A549 (cell line): ENCODE results near the gene IL11RA. TPM values are rescaled to one million over a fixed set of nuclear protein-coding genes. Genes with fewer than 3 reads are reported as not detected.
A peak's percentile ranks its signal among the peaks of the same experiment; 100 is the strongest.

Experiments
- ATAC-seq, 2 experiments: fragments of 200-7000 bp in 1 of 2; fragments of >200 bp in 1 of 2; cut with Nextera tagmentation in 1 of 2; cut with Tn5 transposase in 1 of 2; 3 replicates each; pipeline versions ENCODE4 v1.8.0 to v1.9.1; 2018 to 2020; ENCODE audit warnings: mild to moderate bottlenecking in 1 of 2, moderate library complexity in 1 of 2
- CTCF ChIA-PET: fragments of 300-600 bp; sonication (Branson Sonifier 250); formaldehyde crosslinking; extraction: SDS; loops from one replicate; lab custom pipeline; 2021; ENCODE audit warnings: antibody characterized with exemption, inconsistent platforms; lab: Yijun Ruan, JAX
- POLR2A ChIA-PET: fragments of 350-600 bp; formaldehyde crosslinking; extraction: SDS; loops from one replicate; lab custom pipeline; 2021; ENCODE audit warnings: antibody characterized with exemption, inconsistent platforms; lab: Yijun Ruan, JAX
- DNase-seq, 2 experiments: peaks; one replicate each; pipeline versions ENCODE4 v3.0.0 to v3.0.0-alpha.2; 2011 to 2016; ENCODE audit warnings: low read depth in 1 of 2, low spot score in 1 of 2
- FAIRE-seq: peaks from 2 replicates; lab custom pipeline; 2011; peaks lifted over from hg19 to GRCh38; lab: Jason Lieb, UNC
- H3K27ac ChIP-seq, 2 experiments: fragments of >200 bp; sonication (Bioruptor Twin); formaldehyde crosslinking; 3 replicates each; pipeline ENCODE4 v1.5.1; 2016 to 2017
- H3K4me1 ChIP-seq: fragments of >200 bp; sonication (Bioruptor Twin); formaldehyde crosslinking; 3 replicates; pipeline ENCODE4 v1.6.1; 2016
- H3K4me2 ChIP-seq: fragments of >200 bp; sonication (Bioruptor Twin); formaldehyde crosslinking; 3 replicates; pipeline ENCODE4 v1.6.1; 2016
- H3K4me3 ChIP-seq: fragments of >200 bp; sonication (Bioruptor Twin); formaldehyde crosslinking; 3 replicates; pipeline ENCODE4 v1.5.1; 2016
- H3K9me3 ChIP-seq: fragments of >200 bp; sonication (Bioruptor Twin); formaldehyde crosslinking; 3 replicates; pipeline ENCODE4 v1.6.1; 2016
- BCL3 ChIP-seq: fragments of >200 bp; sonication (Bioruptor Twin); formaldehyde crosslinking; IDR thresholded peaks from 3 replicates; pipeline ENCODE4 v1.6.1; 2016
- BHLHE40 ChIP-seq: IDR thresholded peaks from 2 replicates; pipeline ENCODE4 v1.6.1; 2012; ENCODE audit warnings: low read depth, low read length, inconsistent platforms
- CBX2 ChIP-seq: fragments of 200-600 bp; sonication (generic); IDR thresholded peaks from 2 replicates; pipeline ENCODE4 v1.6.1; 2016; ENCODE audit warnings: low read depth, mild to moderate bottlenecking, borderline replicate concordance
- CBX8 ChIP-seq: fragments of 200-600 bp; sonication (generic); IDR thresholded peaks from 2 replicates; pipeline ENCODE4 v1.6.1; 2016
- CEBPB ChIP-seq, 2 experiments: fragments of >200 bp in 1 of 2; sonication (Bioruptor Twin) in 1 of 2; formaldehyde crosslinking in 1 of 2; IDR thresholded peaks; 2 replicates each; pipeline ENCODE4 v1.6.1; 2012 to 2016
- ESRRA ChIP-seq: fragments of 150-350 bp; IDR thresholded peaks from 2 replicates; pipeline ENCODE4 v1.6.1; 2014; ENCODE audit warnings: mild to moderate bottlenecking, low read length, borderline replicate concordance
- FOSB ChIP-seq: fragments of 250-450 bp; sonication (Bioruptor Pico); IDR thresholded peaks from 2 replicates; pipeline ENCODE4 v1.5.0; 2020; ENCODE audit warnings: mild to moderate bottlenecking, moderate library complexity
- KDM5A ChIP-seq: fragments of 200-600 bp; sonication (generic); IDR thresholded peaks from 2 replicates; pipeline ENCODE4 v1.6.1; 2016; ENCODE audit warnings: antibody characterized with exemption, mild to moderate bottlenecking
- MAX ChIP-seq: IDR thresholded peaks from 2 replicates; pipeline ENCODE4 v1.6.1; 2012
- RAD21 ChIP-seq, 2 experiments: fragments of >200 bp in 1 of 2; sonication (Bioruptor Twin) in 1 of 2; formaldehyde crosslinking in 1 of 2; IDR thresholded peaks in 1 of 2; conservative IDR thresholded peaks in 1 of 2; 2 replicates in 1 of 2; 3 replicates in 1 of 2; pipeline ENCODE4 v1.6.1; 2012 to 2018; ENCODE audit warnings: inconsistent platforms in 1 of 2
- RNF2 ChIP-seq: fragments of 200-600 bp; sonication (generic); IDR thresholded peaks from 2 replicates; pipeline ENCODE4 v1.6.1; 2016; ENCODE audit warnings: low read depth, mild to moderate bottlenecking, antibody characterized with exemption, moderate library complexity, borderline replicate concordance
- SMC3 ChIP-seq: fragments of >200 bp; sonication (Bioruptor Twin); formaldehyde crosslinking; IDR thresholded peaks from 3 replicates; pipeline ENCODE4 v1.6.1; 2018; ENCODE audit warnings: inconsistent platforms
- WGBS: methylation state at CpG from one replicate; pipeline ENCODE4 v1.1.6; 2017; ENCODE audit errors: missing lambda C conversion rate; 5-methylcytosine and 5-hydroxymethylcytosine counted together
- polyA plus RNA-seq, 4 experiments: library from polyadenylated mRNA; depleted of rRNA in 3 of 4; stranded (reverse); fragments of >200 nt; fragmentation: RNase III in 1 of 4; extraction: RNeasy Plus Mini Kit Qiagen cat#74134 plus additional on column Dnase treatment in 1 of 4; gene quantifications; 2 replicates in 3 of 4; 3 replicates in 1 of 4; pipeline ENCODE4 v1.2.3, GENCODE V29; 2011 to 2017
- TF ChIP-seq, protein P1 (sequence below): fragments of >200 bp; sonication (Bioruptor Twin); formaldehyde crosslinking; IDR thresholded peaks from 3 replicates; pipeline ENCODE4 v1.5.1; 2016

Gene IL11RA
- polyA plus RNA-seq, 2 of the 4 experiments (the other 2 are of a cell fraction) = 5.6 to 6.8 TPM

DNA sequence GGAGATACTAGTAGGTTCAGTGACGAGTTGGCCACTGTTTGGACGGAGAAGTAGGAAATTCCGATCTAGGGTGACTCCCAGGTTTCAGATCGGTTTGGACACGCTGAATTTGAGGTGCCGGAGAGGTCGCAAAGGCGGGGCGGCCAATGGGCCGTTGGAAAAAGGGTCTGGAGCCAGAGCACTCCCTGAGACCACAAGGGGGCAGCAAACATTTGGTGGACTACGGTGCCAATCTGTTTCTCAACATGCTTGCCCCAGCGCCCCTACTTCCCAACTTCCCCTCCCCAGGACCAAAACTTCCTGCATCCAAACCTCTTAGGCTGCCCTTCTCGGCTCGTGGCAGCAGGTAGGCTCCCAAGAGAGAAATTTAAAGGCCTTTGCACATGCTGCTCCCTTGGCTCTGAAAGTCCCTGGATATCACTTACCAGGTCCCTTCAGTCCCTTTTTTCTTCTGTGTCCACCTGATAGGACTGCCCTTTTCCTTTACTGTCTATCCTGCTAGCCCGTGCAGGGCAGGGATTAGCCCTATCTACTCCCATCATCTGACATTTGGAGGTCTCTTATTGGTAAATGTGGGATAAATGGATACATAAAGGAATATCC is 39.1 kb upstream of the IL11RA start:
- ChIA-PET POLR2A (interaction anchor here (0.6 to 1.1 kb wide), 4 partner anchors 21 to 232 kb away, joined by 3 to 4 read pairs (median 3); partner anchors contain the start of gene SIGMAR1), CTCF (interaction anchor here (0.6 to 17.0 kb wide), 21 partner anchors 9 to 209 kb away, joined by 3 to 429 read pairs (median 5); partner anchors contain the start of genes ARID3C, GALT and SIGMAR1)
- TF ChIP-seq RAD21 (conservative IDR thresholded peaks at IDR 0.05 in 1 of 2, IDR thresholded peaks at IDR 0.05 in 1 of 2) = peak; percentile 54 to 58
- TF ChIP-seq, protein P1, sequence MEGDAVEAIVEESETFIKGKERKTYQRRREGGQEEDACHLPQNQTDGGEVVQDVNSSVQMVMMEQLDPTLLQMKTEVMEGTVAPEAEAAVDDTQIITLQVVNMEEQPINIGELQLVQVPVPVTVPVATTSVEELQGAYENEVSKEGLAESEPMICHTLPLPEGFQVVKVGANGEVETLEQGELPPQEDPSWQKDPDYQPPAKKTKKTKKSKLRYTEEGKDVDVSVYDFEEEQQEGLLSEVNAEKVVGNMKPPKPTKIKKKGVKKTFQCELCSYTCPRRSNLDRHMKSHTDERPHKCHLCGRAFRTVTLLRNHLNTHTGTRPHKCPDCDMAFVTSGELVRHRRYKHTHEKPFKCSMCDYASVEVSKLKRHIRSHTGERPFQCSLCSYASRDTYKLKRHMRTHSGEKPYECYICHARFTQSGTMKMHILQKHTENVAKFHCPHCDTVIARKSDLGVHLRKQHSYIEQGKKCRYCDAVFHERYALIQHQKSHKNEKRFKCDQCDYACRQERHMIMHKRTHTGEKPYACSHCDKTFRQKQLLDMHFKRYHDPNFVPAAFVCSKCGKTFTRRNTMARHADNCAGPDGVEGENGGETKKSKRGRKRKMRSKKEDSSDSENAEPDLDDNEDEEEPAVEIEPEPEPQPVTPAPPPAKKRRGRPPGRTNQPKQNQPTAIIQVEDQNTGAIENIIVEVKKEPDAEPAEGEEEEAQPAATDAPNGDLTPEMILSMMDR = peak; percentile 82
- TF ChIP-seq CEBPB (IDR thresholded peaks at IDR 0.05) = peak in 1 of 2 experiments; percentile 58; a peak in 2 of 4 replicates
- TF ChIP-seq RNF2 = no peak
- no peak for TF ChIP-seq CBX8
- no peak for TF ChIP-seq KDM5A
- TF ChIP-seq MAX = no peak; the same call in 1 of the 2 replicates
- no peak for TF ChIP-seq BHLHE40
- TF ChIP-seq SMC3 = peak; percentile 77
- ATAC-seq (peak; percentile 80 to 88), FAIRE-seq (no peak), DNase-seq (peak; percentile 80 to 86)
- H3K4me1 ChIP-seq = peaks cover 13% of the 10 kb centered on the region; the same call in 1 of the 3 replicates
- H3K9me3 ChIP-seq = no peaks in the 10 kb centered on the region
- under 1% methylated on average over 15 of the region's 15 CpGs for WGBS
- H3K27ac ChIP-seq = peak overlapping the region; percentile 91 to 94
- peak overlapping the region; percentile 75 for H3K4me3 ChIP-seq
- H3K4me2 ChIP-seq = peak overlapping the region; percentile 96

GRCh38 chr9:34615132-34615531 is 36.9 kb upstream of the IL11RA start:
- POLR2A ChIA-PET = no interaction called here
- ATAC-seq (no peak), FAIRE-seq (no peak), DNase-seq (no peak)
- CTCF ChIA-PET = interaction anchor here (0.6 to 17.0 kb wide), 11 partner anchors 10 to 738 kb away, joined by 3 to 429 read pairs (median 5); partner anchors contain the start of genes ARID3C, GALT and SIGMAR1
- H3K4me3 ChIP-seq = no peak overlapping the region
- TF ChIP-seq BCL3 = no peak
- TF ChIP-seq, protein P1 = no peak
- no peak for TF ChIP-seq FOSB
- TF ChIP-seq CBX2 = no peak
- TF ChIP-seq ESRRA = no peak
- peaks cover 19% of the 10 kb centered on the region; the same call in 2 of the 3 replicates for H3K4me1 ChIP-seq
- no peak overlapping the region for H3K27ac ChIP-seq
- 76% methylated on average over 2 of the region's 2 CpGs for WGBS
- H3K4me2 ChIP-seq = no peak overlapping the region
- no peaks in the 10 kb centered on the region for H3K9me3 ChIP-seq
